Measurements from ENCODE around the gene CFAP141.
"Not testable (repeated sequence)": the region's sequence is repeated elsewhere in the genome, so short reads cannot be mapped to it uniquely, and the experiment has no call there.

- TF ChIP-seq, protein P1, sequence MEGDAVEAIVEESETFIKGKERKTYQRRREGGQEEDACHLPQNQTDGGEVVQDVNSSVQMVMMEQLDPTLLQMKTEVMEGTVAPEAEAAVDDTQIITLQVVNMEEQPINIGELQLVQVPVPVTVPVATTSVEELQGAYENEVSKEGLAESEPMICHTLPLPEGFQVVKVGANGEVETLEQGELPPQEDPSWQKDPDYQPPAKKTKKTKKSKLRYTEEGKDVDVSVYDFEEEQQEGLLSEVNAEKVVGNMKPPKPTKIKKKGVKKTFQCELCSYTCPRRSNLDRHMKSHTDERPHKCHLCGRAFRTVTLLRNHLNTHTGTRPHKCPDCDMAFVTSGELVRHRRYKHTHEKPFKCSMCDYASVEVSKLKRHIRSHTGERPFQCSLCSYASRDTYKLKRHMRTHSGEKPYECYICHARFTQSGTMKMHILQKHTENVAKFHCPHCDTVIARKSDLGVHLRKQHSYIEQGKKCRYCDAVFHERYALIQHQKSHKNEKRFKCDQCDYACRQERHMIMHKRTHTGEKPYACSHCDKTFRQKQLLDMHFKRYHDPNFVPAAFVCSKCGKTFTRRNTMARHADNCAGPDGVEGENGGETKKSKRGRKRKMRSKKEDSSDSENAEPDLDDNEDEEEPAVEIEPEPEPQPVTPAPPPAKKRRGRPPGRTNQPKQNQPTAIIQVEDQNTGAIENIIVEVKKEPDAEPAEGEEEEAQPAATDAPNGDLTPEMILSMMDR (optimal IDR thresholded peaks at IDR 0.05 in 1 of 3, IDR thresholded peaks at IDR 0.05 in 1 of 3, conservative IDR thresholded peaks at IDR 0.05 in 1 of 3; ENCODE audit: extremely low read depth in 1 of 3, insufficient read depth in 2 of 3, low read length in 3 of 3) = not testable (repeated sequence)
- TF ChIP-seq EZH2 (IDR thresholded peaks at IDR 0.05; ENCODE audit: low read length) = not testable (repeated sequence)
These were observed 27.0 kb upstream of the CFAP141 start for GRCh38 chr1:154233127-154233526.

All from keratinocyte (primary cell).